PC-3 (cell line): ENCODE measurements around the gene ROCK2. TPM values are rescaled to one million over a fixed set of nuclear protein-coding genes. Genes with fewer than 3 reads are reported as not detected.

Source experiments
- ATAC-seq: fragments of 200-7000 bp; cut with Tn5 transposase; 2 replicates; pipeline ENCODE4 v1.9.1; 2020; ENCODE audit warnings: mild to moderate bottlenecking, moderate library complexity
- BruUV-seq: library from RNA; stranded (reverse); fragments of 400-500 nt; replicated peaks from 2 replicates; lab custom pipeline; 2021; lab: Mats Ljungman, UMichigan
- CTCF ChIA-PET: fragments of 300-600 bp; sonication (Branson Sonifier 250); formaldehyde crosslinking; loops from one replicate; lab custom pipeline; 2022; ENCODE audit warnings: antibody characterized with exemption; lab: Charles Lee
- POLR2A ChIA-PET: fragments of 300-600 bp; sonication (Branson Sonifier 250); formaldehyde crosslinking; loops from one replicate; lab custom pipeline; 2022; ENCODE audit warnings: antibody characterized with exemption; ENCODE audit not compliant: unreplicated experiment; lab: Charles Lee
- DNase-seq: peaks from one replicate; pipeline ENCODE4 v3.0.0-alpha.2; 2015
- H2AFZ ChIP-seq: fragments of 300-600 bp; sonication (generic); 2 replicates; pipeline ENCODE4 v1.6.0; 2016; ENCODE audit warnings: antibody characterized with exemption, low read length
- H3F3A ChIP-seq: fragments of 300-600 bp; sonication (generic); one replicate; pipeline ENCODE4 v1.6.0; 2017; ENCODE audit warnings: antibody characterized with exemption, low read length, control low read depth, mild to moderate bottlenecking; ENCODE audit not compliant: unreplicated experiment
- H3K27ac ChIP-seq: fragments of 300-600 bp; sonication (generic); 2 replicates; pipeline ENCODE4 v1.5.1; 2016; ENCODE audit warnings: mild to moderate bottlenecking, low read length
- H3K27me3 ChIP-seq: fragments of 300-600 bp; sonication (generic); 2 replicates; pipeline ENCODE4 v1.6.1; 2016; ENCODE audit warnings: low read length, mixed read lengths
- H3K36me3 ChIP-seq: fragments of 300-600 bp; sonication (generic); 2 replicates; pipeline ENCODE4 v1.6.1; 2016; ENCODE audit warnings: low read depth, mixed run types, low read length, mixed read lengths
- H3K4me1 ChIP-seq: fragments of 300-600 bp; sonication (generic); 2 replicates; pipeline ENCODE4 v1.5.1; 2016; ENCODE audit warnings: low read length; ENCODE audit not compliant: insufficient read depth
- H3K4me2 ChIP-seq: fragments of 300-600 bp; sonication (generic); 2 replicates; pipeline ENCODE4 v1.6.0; 2016; ENCODE audit warnings: low read length
- H3K4me3 ChIP-seq: fragments of 300-600 bp; sonication (generic); 2 replicates; pipeline ENCODE4 v1.5.1; 2016; ENCODE audit warnings: mild to moderate bottlenecking, low read length, mixed read lengths
- H3K79me2 ChIP-seq: fragments of 300-600 bp; sonication (generic); 2 replicates; pipeline ENCODE4 v1.6.1; 2017; ENCODE audit warnings: low read length, mixed read lengths
- H3K9ac ChIP-seq: fragments of 300-600 bp; sonication (generic); 2 replicates; pipeline ENCODE4 v1.6.0; 2016; ENCODE audit warnings: mild to moderate bottlenecking, low read length
- H3K9me2 ChIP-seq: fragments of 300-600 bp; sonication (generic); replicated peaks from 2 replicates; pipeline ENCODE4 v1.6.1; 2016; ENCODE audit warnings: mixed run types, low read length, mixed read lengths
- H3K9me3 ChIP-seq: fragments of 300-600 bp; sonication (generic); 2 replicates; pipeline ENCODE4 v1.6.1; 2016; ENCODE audit warnings: low read length, mixed read lengths
- H4K20me1 ChIP-seq: fragments of 300-600 bp; sonication (generic); 2 replicates; pipeline ENCODE4 v1.6.1; 2016; ENCODE audit warnings: low read length, mixed read lengths
- CTCF ChIP-seq: fragments of 300-600 bp; sonication (generic); conservative IDR thresholded peaks from 2 replicates; pipeline ENCODE4 v1.5.1; 2017; ENCODE audit warnings: antibody characterized with exemption, low read depth, mild to moderate bottlenecking, low read length
- EZH2 ChIP-seq: fragments of 300-600 bp; sonication (generic); IDR thresholded peaks from one replicate; pipeline ENCODE4 v1.6.1; 2017; ENCODE audit warnings: antibody characterized with exemption, mild to moderate bottlenecking, low read length; ENCODE audit not compliant: unreplicated experiment
- EZH2phosphoT487 ChIP-seq: fragments of 300-600 bp; sonication (generic); IDR thresholded peaks from 2 replicates; pipeline ENCODE4 v1.6.1; 2018; ENCODE audit warnings: mild to moderate bottlenecking, antibody characterized with exemption, low read length, borderline replicate concordance
- intact Hi-C: fragments of 100-400 bp; cut with micrococcal nuclease; formaldehyde crosslinking; loops from 2 replicates; pipeline ENCODE4 v1.9.0; 2023
- total RNA-seq: library from RNA; depleted of rRNA; stranded (reverse); fragments of >200 nt; gene quantifications from 2 replicates; pipeline ENCODE4 v1.2.3, GENCODE V29; 2014

The ROCK2 gene
- total RNA-seq, 1 experiment from 2014 or later = 35.3 TPM

GRCh38 chr2:11385216-11385615, 40.8 kb upstream of the ROCK2 start:
- no peaks in the 10 kb centered on the region for H3K27me3 ChIP-seq
- TF ChIP-seq EZH2phosphoT487 (no peak), EZH2 (no peak), CTCF (no peak)
- no peaks in the 10 kb centered on the region for H4K20me1 ChIP-seq
- H3K4me2 ChIP-seq = no peak overlapping the region
- no peak overlapping the region for H3K9ac ChIP-seq
- no peak for ATAC-seq
- BruUV-seq = no TSS peak
- no peaks in the 10 kb centered on the region for H3K36me3 ChIP-seq
- H3K9me2 ChIP-seq = no peaks in the 10 kb centered on the region
- H3K79me2 ChIP-seq = no peaks in the 10 kb centered on the region
- no peaks in the 10 kb centered on the region for H3F3A ChIP-seq
- no peak for DNase-seq
- ChIA-PET CTCF (no interaction called here), POLR2A (interaction anchor here (0.9 kb wide), 1 partner anchor 11 kb away, joined by 3 read pairs; no protein-coding TSS in a partner anchor)
- H2AFZ ChIP-seq = no peak overlapping the region
- intact Hi-C loops = no loop called here
- H3K4me3 ChIP-seq = no peak overlapping the region
- H3K9me3 ChIP-seq = no peaks in the 10 kb centered on the region
- H3K4me1 ChIP-seq = peaks cover 44% of the 10 kb centered on the region
- no peak overlapping the region for H3K27ac ChIP-seq

- Histone ChIP-seq H3K27me3 (no peaks in the 10 kb centered on the region), H3K4me1 (peaks cover 10% of the 10 kb centered on the region), H3K4me3 (no peak overlapping the region), H2AFZ (no peak overlapping the region), H3K79me2 (no peaks in the 10 kb centered on the region), H3K27ac (no peak overlapping the region), H3K36me3 (no peaks in the 10 kb centered on the region), H3F3A (no peaks in the 10 kb centered on the region), H3K9me2 (no peaks in the 10 kb centered on the region), H3K4me2 (no peak overlapping the region), H3K9ac (no peak overlapping the region), H4K20me1 (no peaks in the 10 kb centered on the region), H3K9me3 (no peaks in the 10 kb centered on the region)
- DNase-seq (no peak), ATAC-seq (no peak)
- ChIA-PET CTCF (no interaction called here), POLR2A (interaction anchor here (0.5 kb wide), 1 partner anchor 67 kb away, joined by 3 read pairs; no protein-coding TSS in a partner anchor)
- BruUV-seq = no TSS peak
- TF ChIP-seq EZH2 = no peak
- TF ChIP-seq EZH2phosphoT487 = no peak
- no peak for TF ChIP-seq CTCF
- intact Hi-C loops = no loop called here
These were observed 35.1 kb upstream of the ROCK2 start for GRCh38 chr2:11379558-11379957.

- H3K27ac ChIP-seq = no peak overlapping the region
- no peaks in the 10 kb centered on the region for H3K9me3 ChIP-seq
- no peaks in the 10 kb centered on the region for H3K27me3 ChIP-seq
- H3K4me1 ChIP-seq = peaks cover 24% of the 10 kb centered on the region
- ChIA-PET CTCF (no interaction called here), POLR2A (no interaction called here)
- no peak overlapping the region for H2AFZ ChIP-seq
- H3K4me3 ChIP-seq = no peak overlapping the region
- H4K20me1 ChIP-seq = no peaks in the 10 kb centered on the region
- H3K9ac ChIP-seq = no peak overlapping the region
- BruUV-seq = no TSS peak
- H3K79me2 ChIP-seq = no peaks in the 10 kb centered on the region
- H3K36me3 ChIP-seq = no peaks in the 10 kb centered on the region
- intact Hi-C loops = no loop called here
- DNase-seq (no peak), ATAC-seq (no peak)
- no peaks in the 10 kb centered on the region for H3K9me2 ChIP-seq
- no peak overlapping the region for H3K4me2 ChIP-seq
- TF ChIP-seq CTCF (no peak), EZH2 (no peak), EZH2phosphoT487 (no peak)
- H3F3A ChIP-seq = no peaks in the 10 kb centered on the region
These were observed 33.6 kb upstream of the ROCK2 start for GRCh38 chr2:11377928-11378545.
